Measurements from ENCODE around the gene HSF2BP. TPM values are rescaled to one million over a fixed set of nuclear protein-coding genes. Genes with fewer than 3 reads are reported as not detected.

Gene HSF2BP
- total RNA-seq, 1 experiment from 2014 or later = 1.5 TPM

- Histone ChIP-seq H2BK12ac (ENCODE audit: insufficient read length, low read depth, low read length) (no peak overlapping the region), H3K27me3 (ENCODE audit: insufficient read depth, low read length) (no peaks in the 10 kb centered on the region), H3K23ac (ENCODE audit: insufficient read length, low read depth, low read length) (no peak overlapping the region), H3K79me2 (ENCODE audit: insufficient read depth, low read length) (no peaks in the 10 kb centered on the region), H3K4me1 (ENCODE audit: insufficient read depth, low read length) (no peaks in the 10 kb centered on the region), H2AFZ (ENCODE audit: low read length) (no peak overlapping the region), H3K14ac (ENCODE audit: insufficient read depth, low read length) (no peak overlapping the region), H3K56ac (ENCODE audit: insufficient read length, low read depth, low read length) (no peak overlapping the region), H2BK5ac (ENCODE audit: insufficient read length, low read length) (no peak overlapping the region), H3K9ac (ENCODE audit: extremely low read depth, insufficient read length, low read length) (no peak overlapping the region), H3K4ac (ENCODE audit: low read depth, low read length) (no peak overlapping the region), H2AK5ac (ENCODE audit: insufficient read length, low read length) (no peak overlapping the region), H2BK20ac (ENCODE audit: low read depth, low read length, poor library complexity, severe bottlenecking) (no peak overlapping the region), H4K20me1 (ENCODE audit: control insufficient read depth, insufficient read depth, insufficient read length) (no peaks in the 10 kb centered on the region), H3K4me2 (ENCODE audit: insufficient read depth, insufficient read length, low read length) (no peak overlapping the region), H3K18ac (ENCODE audit: insufficient read length, low read depth, low read length) (no peak overlapping the region), H4K91ac (ENCODE audit: insufficient read length, low read depth, low read length) (no peak overlapping the region), H4K5ac (ENCODE audit: insufficient read length, low read depth, low read length) (no peak overlapping the region), H2BK15ac (ENCODE audit: low read depth, low read length) (no peak overlapping the region), H3K23me2 (ENCODE audit: insufficient read length, low read depth, low read length, poor library complexity, severe bottlenecking) (no peaks in the 10 kb centered on the region), H3K9me3 (ENCODE audit: control insufficient read depth, low read depth, low read length) (no peaks in the 10 kb centered on the region), H2BK120ac (ENCODE audit: low read depth, low read length, poor library complexity, severe bottlenecking) (no peak overlapping the region), H3K79me1 (ENCODE audit: insufficient read depth, low read depth, low read length, poor library complexity, severe bottlenecking) (no peaks in the 10 kb centered on the region), H3T11ph (ENCODE audit: low read length) (no peak overlapping the region), H4K8ac (replicated peaks; ENCODE audit: insufficient read length, low read depth, low read length) (no peak overlapping the region), H3K27ac (ENCODE audit: insufficient read length, low read depth, low read length) (no peak overlapping the region)
- no CpG with 5 or more reads among the region's 8 CpGs for WGBS (ENCODE audit: extremely low coverage, insufficient read length, low lambda C conversion rate)
- H3K27ac Mint-ChIP-seq = no peak overlapping the region
- H3K9me3 Mint-ChIP-seq = no peaks in the 10 kb centered on the region
- TF ChIP-seq, protein P1, sequence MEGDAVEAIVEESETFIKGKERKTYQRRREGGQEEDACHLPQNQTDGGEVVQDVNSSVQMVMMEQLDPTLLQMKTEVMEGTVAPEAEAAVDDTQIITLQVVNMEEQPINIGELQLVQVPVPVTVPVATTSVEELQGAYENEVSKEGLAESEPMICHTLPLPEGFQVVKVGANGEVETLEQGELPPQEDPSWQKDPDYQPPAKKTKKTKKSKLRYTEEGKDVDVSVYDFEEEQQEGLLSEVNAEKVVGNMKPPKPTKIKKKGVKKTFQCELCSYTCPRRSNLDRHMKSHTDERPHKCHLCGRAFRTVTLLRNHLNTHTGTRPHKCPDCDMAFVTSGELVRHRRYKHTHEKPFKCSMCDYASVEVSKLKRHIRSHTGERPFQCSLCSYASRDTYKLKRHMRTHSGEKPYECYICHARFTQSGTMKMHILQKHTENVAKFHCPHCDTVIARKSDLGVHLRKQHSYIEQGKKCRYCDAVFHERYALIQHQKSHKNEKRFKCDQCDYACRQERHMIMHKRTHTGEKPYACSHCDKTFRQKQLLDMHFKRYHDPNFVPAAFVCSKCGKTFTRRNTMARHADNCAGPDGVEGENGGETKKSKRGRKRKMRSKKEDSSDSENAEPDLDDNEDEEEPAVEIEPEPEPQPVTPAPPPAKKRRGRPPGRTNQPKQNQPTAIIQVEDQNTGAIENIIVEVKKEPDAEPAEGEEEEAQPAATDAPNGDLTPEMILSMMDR (conservative IDR thresholded peaks at IDR 0.05) = no peak
- no peaks in the 10 kb centered on the region for H3K4me1 Mint-ChIP-seq
- H3K36me3 Mint-ChIP-seq (ENCODE audit: insufficient read depth in 1 of 3, low read depth in 3 of 3) = peaks cover 28 to 92% (median 80%) of the 10 kb centered on the region in 3 experiments; a peak in 6 of 7 replicates
- no peaks in the 10 kb centered on the region for H3K27me3 Mint-ChIP-seq (ENCODE audit: low read depth)
- no peak overlapping the region for H3K4me3 Mint-ChIP-seq
- no peak for DNase-seq
Observed at GRCh38 chr21:43692949-43693348, 33.7 kb upstream of the HSF2BP start.
